ENCODE measurements around the gene GPC3. TPM values are rescaled to one million over a fixed set of nuclear protein-coding genes. Genes with fewer than 3 reads are reported as not detected.

GPC3 gene
- polyA plus RNA-seq, 1 donor = 288 TPM

DNA sequence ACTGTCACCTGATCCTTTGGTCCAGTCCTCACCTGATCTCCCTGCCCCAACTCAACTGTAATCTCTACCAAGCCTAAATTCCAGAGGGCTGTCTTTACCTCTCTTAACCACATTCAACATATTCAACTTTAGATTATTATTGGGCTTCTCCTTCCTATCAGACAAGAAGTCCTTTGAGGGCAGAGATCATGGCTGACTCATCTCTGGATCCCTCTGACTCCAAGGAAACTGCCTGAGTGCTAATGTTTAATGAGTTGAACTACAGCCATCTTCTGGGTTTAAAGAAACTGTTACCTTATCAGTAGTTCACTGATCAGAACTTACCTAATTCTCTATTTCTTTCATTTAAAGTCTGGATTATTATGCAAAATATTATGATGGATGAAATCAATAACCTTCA, 135.7 kb downstream of the GPC3 start:
- no peak for DNase-seq (ENCODE audit: low read depth)

DNA sequence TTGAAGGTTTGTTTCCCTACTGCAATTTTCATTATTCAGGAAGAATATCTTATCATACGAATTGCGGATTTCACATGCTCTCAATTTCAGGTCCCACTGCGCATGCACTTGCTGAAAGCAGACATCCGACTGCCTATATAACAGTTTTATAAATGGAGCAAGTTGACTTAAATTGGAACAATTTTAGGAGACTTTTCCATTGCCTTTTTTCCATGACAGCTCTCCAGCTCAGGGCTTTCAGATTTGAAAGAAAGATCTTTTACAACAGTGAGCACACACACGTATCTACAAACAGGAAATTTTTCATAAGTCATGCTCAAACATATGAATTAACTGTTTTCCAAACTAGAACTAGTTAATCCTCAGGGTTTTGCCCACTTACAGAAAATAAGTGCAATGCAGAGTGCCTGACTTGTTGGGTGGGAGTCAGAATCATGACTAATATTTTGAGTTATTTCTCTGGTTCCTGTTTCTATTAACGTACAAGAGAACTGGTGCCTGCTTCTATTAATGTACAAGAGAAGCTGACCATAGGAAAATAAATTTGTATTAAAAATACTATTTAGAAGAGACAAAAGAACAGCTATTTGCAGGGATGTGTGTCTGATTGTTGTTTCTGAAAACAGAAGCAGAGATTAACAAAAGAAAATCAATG, 137.9 kb downstream of the GPC3 start:
- DNase-seq (ENCODE audit: low read depth) = no peak

DNA sequence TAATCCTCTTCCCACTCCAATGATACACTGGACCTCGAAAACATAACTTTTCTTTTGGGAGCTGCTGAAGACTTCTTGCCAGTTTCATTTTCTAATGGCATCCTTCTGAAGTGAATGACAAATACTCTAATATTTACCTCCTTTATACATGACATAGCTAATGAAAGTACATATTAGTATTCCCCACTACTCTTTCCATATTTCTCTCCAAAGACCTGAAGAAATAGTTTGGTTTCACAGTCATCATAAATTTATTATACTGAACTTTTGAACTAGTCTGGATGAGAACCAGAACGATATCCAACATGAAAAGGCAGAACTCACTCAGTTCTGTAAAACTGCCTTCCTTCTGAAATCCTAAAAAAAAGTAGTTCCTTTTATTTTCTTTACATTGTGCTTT, 139.1 kb downstream of the GPC3 start:
- DNase-seq (ENCODE audit: low read depth) = no peak

DNA sequence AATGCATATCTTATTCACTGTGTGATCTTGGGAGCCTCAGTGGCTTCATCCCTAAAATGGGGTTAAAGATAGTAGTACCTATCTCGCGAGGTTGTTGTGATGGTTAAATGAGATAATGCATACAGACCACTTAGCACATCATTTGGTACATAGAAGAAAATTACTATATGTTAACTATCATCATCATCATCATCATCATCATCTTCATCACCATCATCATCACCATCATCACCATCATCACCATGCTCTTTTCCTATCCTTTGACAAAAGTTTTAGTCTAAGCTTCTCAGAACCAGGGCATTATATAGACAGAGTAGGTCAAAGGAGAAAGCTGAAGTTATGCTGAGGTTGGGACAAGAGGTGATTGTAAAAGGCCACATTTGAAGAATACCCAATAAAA, 145.0 kb downstream of the GPC3 start:
- no peak for DNase-seq (ENCODE audit: low read depth)

DNA sequence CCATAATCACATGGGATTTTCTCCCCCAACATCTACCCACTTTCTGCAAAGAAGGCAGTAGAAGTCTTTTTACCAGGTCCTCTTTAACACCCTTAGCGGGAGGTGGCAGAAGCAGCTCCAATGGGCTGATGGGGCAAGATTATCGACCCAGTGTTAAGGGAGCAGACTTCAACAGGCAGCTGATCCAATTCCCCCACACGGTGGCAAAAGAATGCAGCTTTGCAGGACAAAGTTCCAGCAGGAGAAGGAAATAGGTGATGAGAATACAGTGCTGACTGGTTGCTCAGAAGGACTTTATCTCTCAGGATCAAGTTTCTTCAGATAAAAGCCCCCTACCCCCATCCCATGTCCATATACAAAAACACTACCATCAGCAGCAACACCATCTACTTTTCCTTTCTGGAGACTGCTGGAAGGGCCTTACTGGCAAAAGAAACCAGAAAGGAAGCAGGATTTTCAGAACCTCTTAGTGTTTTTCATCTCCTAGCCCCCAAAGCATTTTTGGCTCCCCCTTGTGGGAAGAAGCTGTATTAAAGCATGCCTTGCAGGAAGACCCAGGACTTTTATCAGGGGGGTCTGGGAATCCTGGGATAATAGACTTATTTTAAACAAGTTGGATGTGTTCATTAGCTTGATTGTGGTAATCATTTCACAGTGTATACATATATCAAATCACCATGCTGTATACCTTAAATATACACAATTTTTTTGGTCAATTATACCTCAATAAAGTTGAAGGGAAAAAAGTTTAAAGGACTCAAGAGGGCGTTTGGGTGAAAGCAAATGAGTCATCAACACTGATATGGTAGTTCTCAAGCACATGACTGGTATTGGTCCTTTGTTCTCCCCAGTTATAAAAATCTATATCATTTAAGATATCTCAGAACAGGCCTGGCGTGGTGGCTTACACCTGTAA, 146.4 kb downstream of the GPC3 start:
- DNase-seq (ENCODE audit: low read depth) = no peak

- no peak for DNase-seq (ENCODE audit: low read depth)
Observed at GRCh38 chrX:133837091-133837490, 148.3 kb downstream of the GPC3 start.

DNA sequence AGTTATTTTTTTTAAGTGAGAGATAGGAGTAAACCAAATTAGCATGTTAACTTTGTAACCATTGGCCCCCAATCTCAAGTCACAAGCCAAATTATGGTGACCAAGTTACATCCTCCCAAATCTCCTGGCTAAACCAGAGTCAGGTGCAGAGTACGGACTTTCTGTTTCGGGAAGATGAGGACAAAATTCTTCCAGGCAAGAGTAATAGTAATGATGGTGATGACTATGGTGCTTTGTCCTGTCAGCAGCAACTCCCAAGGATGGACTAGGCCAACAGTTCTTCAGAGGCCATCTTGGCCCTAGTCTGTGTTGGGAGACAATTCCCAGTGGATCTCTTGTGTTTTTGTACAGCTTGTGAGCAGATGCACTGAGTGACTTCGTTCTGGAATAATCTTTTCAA, 148.8 kb downstream of the GPC3 start:
- DNase-seq (ENCODE audit: low read depth) = no peak

GRCh38 chrX:133834771-133835170, 150.6 kb downstream of the GPC3 start:
- DNase-seq (ENCODE audit: low read depth) = no peak

DNA sequence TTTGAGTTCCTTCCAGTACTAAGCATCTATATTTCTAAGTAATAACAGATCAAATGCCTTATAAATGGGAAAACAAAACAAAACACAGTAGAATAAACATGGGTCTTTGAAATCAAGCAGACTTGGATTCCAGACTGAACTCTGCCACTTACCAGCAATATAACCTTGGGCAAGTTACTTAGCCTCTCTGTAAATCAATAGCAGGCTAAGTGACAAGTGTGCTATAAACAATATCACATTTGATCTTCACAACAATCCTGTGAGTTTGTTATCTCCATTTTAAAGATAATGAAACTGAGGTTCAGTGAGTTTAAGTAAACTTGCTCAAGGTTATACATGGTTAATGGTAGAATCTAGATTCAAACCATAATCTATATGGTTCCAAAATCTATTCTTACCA, 165.8 kb downstream of the GPC3 start:
- no peak for DNase-seq (ENCODE audit: low read depth)

DNA sequence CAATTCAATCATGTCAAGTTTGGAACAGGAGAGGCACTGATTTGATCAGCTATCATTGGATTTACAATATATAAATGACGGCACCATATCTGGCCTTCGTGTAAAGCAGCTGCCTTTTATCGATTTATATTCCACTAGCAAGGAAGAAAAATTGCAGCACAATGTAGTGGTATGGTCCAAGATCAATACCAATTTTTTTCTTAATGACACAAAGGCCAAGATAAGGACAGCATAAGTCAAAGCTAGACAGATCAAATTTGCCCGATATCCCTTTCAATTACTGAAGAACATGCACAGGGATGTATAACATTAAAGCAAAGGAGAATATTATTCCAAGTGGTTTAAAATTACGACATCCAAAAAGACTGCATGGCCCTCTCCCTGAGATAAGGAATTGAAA, 167.4 kb downstream of the GPC3 start:
- DNase-seq (ENCODE audit: low read depth) = no peak

GRCh38 chrX:133815496-133815895, 169.9 kb downstream of the GPC3 start:
- no peak for DNase-seq (ENCODE audit: low read depth)

- no peak for DNase-seq (ENCODE audit: low read depth)
Observed at GRCh38 chrX:133813971-133814370, 171.4 kb downstream of the GPC3 start.

GRCh38 chrX:133812402-133812801, 173.0 kb downstream of the GPC3 start:
- no peak for DNase-seq (ENCODE audit: low read depth)

DNA sequence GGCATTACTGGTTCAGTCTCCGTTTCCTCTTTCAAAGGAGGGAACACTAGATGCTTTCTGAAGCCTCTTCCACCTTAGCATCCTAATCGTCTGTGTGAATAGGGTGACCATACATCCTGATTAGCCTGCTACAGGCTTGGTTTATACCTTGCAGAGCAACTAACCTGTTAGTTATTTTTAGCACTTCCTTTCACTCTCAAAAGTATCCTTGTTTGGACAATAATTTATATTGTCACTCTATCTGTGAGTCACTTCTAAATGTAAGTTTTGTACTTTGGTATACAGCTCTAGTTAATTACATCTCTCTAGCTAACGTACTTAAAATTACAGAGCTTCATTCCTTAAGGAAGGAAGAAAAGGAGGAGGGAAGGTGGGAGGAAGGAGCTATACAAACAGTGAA, 174.5 kb downstream of the GPC3 start:
- DNase-seq (ENCODE audit: low read depth) = no peak

DNA sequence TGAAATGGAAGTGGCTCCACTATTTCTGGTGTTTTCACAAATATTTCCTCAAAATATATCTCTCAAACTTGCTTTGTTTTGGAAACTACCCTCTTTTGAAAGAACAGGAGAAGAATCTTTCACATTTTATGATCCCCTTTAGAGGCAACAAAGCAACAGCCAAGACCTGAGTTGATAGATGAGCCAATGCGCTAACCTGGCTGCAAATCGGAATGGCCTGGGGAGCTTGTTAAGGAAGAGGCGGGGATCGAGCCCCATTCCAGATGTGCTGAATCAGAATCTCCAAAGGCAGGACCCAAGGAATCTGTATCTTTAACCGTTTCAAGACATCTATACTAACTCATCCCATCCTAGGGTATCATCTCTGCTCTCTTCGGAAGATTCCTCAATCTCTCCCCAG, 181.3 kb downstream of the GPC3 start:
- no peak for DNase-seq (ENCODE audit: low read depth)

GRCh38 chrX:133796282-133796681, 189.1 kb downstream of the GPC3 start:
- no peak for DNase-seq (ENCODE audit: low read depth)

DNA sequence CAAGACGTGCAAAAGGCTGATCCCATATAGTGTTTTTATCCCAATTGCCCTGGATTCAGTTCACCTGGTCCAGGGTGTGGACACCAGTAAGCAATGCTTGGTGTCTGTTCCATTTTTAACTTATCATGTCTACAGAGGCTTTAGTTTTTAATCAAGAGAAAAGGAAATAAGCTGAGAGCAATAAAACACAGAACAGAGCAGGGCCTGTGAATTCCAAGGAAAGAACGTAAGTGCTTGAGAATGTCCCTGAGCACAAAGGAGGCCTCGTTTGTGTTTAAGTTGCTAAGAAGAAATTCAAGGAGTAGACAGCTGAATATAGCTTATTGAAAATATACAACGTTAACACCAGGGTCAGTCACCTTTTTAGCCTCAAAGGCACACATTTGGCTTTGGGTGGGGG, 191.3 kb downstream of the GPC3 start:
- no peak for DNase-seq (ENCODE audit: low read depth)

DNA sequence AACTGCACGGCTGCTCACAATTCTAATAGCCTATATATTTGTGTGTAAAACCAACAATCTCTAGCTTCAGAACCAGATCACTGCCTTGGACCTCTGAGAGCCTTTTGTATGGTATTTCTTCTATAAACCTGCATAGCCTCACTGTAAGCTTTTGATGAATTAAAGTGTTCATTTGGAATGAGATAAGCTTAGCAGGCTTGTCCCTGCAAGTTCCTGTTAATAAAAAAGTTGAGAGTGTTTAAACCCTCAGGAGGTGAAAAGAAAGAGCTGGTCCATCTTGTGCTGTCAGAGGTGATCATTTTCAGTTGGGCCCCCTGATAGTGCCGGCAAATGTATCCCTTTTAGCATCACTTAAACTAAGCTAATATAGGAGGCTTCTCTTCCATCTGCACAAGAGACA, 191.8 kb downstream of the GPC3 start:
- no peak for DNase-seq (ENCODE audit: low read depth)

- no peak for DNase-seq (ENCODE audit: low read depth)
Observed at GRCh38 chrX:133792198-133792953, 193.0 kb downstream of the GPC3 start.

DNA sequence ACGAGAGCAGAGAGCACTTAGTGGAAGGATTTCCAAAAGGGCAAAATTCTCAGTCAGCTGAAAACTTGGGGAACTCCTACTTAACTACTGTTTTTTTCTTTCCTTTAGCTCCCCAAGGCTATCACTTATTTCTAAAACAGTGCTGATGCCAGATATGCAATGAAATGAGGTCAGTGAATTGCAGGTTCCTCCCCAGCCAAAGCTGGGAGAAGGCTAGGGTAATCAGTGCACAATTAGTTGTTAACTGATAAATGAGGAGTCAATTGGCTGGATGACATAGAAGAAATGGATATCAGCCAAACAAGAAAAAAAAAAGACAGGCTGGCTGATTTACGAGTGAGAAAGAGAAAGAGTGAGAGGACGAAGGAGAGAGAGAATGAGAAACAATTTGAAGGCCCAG, 195.6 kb downstream of the GPC3 start:
- no peak for DNase-seq (ENCODE audit: low read depth)

DNA sequence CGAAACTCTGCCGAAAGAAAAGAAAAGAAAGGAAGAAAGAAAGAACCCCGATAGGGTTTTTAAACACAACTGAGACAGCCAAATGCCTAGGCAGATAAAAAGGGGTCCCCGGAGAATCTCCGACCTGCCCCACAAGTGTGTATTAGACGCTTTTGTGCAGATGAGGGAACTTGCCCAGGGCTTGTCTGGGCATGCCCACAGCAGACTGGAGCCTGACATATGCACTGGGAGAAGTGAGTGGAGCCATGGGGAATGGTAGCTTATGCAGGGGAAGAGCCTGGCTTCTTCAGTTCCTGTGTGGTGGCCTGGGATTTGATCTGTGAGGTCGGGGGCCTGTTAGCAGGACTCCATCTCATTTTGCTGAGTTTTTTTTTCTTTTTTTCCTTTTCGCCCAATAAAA, 199.0 kb downstream of the GPC3 start:
- DNase-seq (ENCODE audit: low read depth) = no peak

DNA sequence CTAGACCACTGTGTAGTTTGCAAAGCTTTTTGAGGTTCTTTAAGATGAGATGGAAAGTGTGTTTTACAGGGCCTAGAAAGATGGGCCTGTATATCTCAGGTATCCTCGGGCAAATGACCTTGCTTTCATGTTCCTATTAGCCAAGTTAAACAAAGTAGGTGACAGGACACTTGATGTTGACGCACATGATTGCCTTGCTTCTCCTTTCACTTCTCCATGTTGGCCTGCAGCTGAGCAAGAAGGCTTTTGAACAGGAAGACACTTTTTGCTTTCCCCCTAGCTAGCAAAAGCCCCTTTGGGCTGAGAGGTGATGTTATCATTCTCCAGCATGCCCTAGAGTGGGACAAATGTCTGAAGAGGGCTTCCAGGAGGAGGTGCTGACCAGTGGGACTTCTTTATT, 202.1 kb downstream of the GPC3 start:
- DNase-seq (ENCODE audit: low read depth) = no peak

DNA sequence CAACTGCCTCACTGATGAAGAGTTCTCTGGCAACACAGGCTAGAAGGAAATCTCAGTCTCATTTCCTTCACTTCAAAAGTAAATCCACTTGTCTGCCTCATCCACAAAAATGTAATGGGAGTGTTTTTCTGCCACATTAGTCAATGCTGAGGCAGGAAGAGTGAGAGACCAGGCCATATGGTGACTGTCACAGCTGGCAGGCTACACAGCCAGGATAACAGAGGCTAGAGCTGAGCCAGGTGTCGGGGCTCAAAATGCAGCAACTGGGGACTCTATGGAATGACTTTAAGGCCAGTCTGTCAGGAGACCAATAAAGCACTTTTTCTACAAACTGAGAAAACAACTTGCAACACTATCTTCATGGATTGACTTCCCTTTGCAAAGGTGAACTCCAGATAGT, 204.2 kb downstream of the GPC3 start:
- no peak for DNase-seq (ENCODE audit: low read depth)

Data from forelimb muscle (tissue), 1 donor.